ENCODE results near the gene MTURN. TPM values are rescaled to one million over a fixed set of nuclear protein-coding genes. Genes with fewer than 3 reads are reported as not detected.

The MTURN gene
- total and polyA plus RNA-seq, 10 of the 15 experiments (the other 5 are each of a cell fraction or from before 2014, with no cell fraction given), result 0.52 to 5.0 (median 3.3) TPM

GRCh38 chr7:30142710-30143109, 7.9 kb downstream of the MTURN start (continued):
- TF ChIP-seq SMARCA5 (IDR thresholded peaks at IDR 0.05), result no peak
- TF ChIP-seq, protein P1, sequence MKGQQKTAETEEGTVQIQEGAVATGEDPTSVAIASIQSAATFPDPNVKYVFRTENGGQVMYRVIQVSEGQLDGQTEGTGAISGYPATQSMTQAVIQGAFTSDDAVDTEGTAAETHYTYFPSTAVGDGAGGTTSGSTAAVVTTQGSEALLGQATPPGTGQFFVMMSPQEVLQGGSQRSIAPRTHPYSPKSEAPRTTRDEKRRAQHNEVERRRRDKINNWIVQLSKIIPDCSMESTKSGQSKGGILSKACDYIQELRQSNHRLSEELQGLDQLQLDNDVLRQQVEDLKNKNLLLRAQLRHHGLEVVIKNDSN (IDR thresholded peaks at IDR 0.05; ENCODE audit: borderline replicate concordance, extremely low read length, insufficient read depth, low read depth, low read length), result no peak

DNA sequence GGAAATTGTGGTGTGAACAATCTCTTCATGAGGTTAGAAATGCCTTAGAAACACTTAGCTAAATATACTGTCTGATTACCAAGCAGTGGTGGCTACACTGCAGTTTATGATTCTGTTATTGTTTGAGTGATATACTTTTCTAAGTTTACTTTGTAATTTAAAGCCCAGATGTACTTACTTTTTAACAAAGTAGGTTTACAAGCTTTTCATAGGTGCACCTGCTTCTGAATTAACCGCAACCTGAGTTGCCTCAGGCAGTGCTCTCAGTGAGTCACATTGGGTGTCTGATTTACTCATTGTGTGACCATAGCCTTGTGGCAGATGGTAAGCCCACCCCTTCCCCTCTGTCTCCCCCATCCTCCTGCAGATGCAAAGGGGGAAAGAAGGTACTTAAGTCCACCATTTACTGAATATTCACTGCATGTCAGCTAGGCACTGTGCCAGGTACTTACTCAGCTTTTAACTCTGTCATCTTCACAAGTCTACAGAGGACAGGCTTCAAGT, 9.0 kb downstream of the MTURN start:
- no peaks in the 10 kb centered on the region for H3K27me3 ChIP-seq (replicated peaks in 1 of 2; ENCODE audit: control insufficient read depth in 2 of 2, insufficient read depth in 2 of 2, low read length in 1 of 2)
- FAIRE-seq (no peak), ATAC-seq (peak; percentile 52), DNase-seq (ENCODE audit: low read depth, low spot score) (no peak)
- WGBS (ENCODE audit: insufficient coverage, insufficient replicate concordance, low lambda C conversion rate, missing lambda C conversion rate), result 96% methylated on average over 1 of the region's 1 CpG
- ChIA-PET POLR2A (interaction anchor here (0.5 kb wide), 1 partner anchor 150 kb away, joined by 7 read pairs; no protein-coding TSS in a partner anchor), SMC1A (ENCODE audit: uncharacterized antibody, unreplicated experiment) (interaction anchor here (0.6 to 1.5 kb wide), 6 partner anchors 11 to 119 kb away, joined by 3 to 6 read pairs (median 3); no protein-coding TSS in a partner anchor), RAD21 (ENCODE audit: unreplicated experiment) (no interaction called here), CTCF (interaction anchor here (0.8 to 1.6 kb wide), 3 partner anchors 20 to 82 kb away, joined by 3 to 6 read pairs (median 4); no protein-coding TSS in a partner anchor)
- peaks cover 4% of the 10 kb centered on the region; the same call in 1 of the 2 replicates for H3K4me1 ChIP-seq (ENCODE audit: control insufficient read depth, insufficient read depth, low read length)
- peak; percentile 28; the same call in 1 of the 2 replicates for TF ChIP-seq CBFB (IDR thresholded peaks at IDR 0.05; ENCODE audit: low read depth)
- TF ChIP-seq MYC (IDR thresholded peaks at IDR 0.05; ENCODE audit: insufficient read depth, insufficient read length, insufficient replicate concordance, low read length, severe bottlenecking), result no peak
- peak; percentile 81 for TF ChIP-seq RUNX3 (IDR thresholded peaks at IDR 0.05; ENCODE audit: low read length)
- TF ChIP-seq YY1 (IDR thresholded peaks at IDR 0.05; ENCODE audit: low read depth, low read length), result no peak
- TF ChIP-seq GATAD2B (conservative IDR thresholded peaks at IDR 0.05; ENCODE audit: low read depth), result no peak
- no peak for TF ChIP-seq MXI1 (IDR thresholded peaks at IDR 0.05; ENCODE audit: low read depth, low read length)
- TF ChIP-seq JUNB (IDR thresholded peaks at IDR 0.05), result peak; percentile 44
- no peak for TF ChIP-seq RELA (IDR thresholded peaks at IDR 0.05; ENCODE audit: borderline replicate concordance, partially characterized antibody)
- no peak for TF ChIP-seq KAT2A (conservative IDR thresholded peaks at IDR 0.05; ENCODE audit: control insufficient read depth, low read depth, low read length)
- no peak for TF ChIP-seq TCF12 (IDR thresholded peaks at IDR 0.05; ENCODE audit: low read depth, low read length)
- TF ChIP-seq, protein P2, sequence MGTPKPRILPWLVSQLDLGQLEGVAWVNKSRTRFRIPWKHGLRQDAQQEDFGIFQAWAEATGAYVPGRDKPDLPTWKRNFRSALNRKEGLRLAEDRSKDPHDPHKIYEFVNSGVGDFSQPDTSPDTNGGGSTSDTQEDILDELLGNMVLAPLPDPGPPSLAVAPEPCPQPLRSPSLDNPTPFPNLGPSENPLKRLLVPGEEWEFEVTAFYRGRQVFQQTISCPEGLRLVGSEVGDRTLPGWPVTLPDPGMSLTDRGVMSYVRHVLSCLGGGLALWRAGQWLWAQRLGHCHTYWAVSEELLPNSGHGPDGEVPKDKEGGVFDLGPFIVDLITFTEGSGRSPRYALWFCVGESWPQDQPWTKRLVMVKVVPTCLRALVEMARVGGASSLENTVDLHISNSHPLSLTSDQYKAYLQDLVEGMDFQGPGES (IDR thresholded peaks at IDR 0.05), result no peak
- no peak for TF ChIP-seq ZNF622 (IDR thresholded peaks at IDR 0.05)
- TF ChIP-seq NR2C2 (IDR thresholded peaks at IDR 0.05; ENCODE audit: borderline replicate concordance, control insufficient read depth, insufficient read length, low read depth), result no peak
- TF ChIP-seq CEBPB (IDR thresholded peaks at IDR 0.05; ENCODE audit: borderline replicate concordance in 1 of 2, low read depth in 2 of 2, low read length in 2 of 2), result no peak
- TF ChIP-seq MYB (IDR thresholded peaks at IDR 0.05; ENCODE audit: borderline replicate concordance, low read depth, low read length), result no peak
- TF ChIP-seq BACH1 (IDR thresholded peaks at IDR 0.05; ENCODE audit: borderline replicate concordance), result no peak
- intact Hi-C loops (cut with micrococcal nuclease; ENCODE audit: unreplicated experiment), result no loop called here
- no peaks in the 10 kb centered on the region for H3K9me3 ChIP-seq (replicated peaks; ENCODE audit: control insufficient read depth, insufficient read depth, low read length)
- H3K79me2 ChIP-seq (ENCODE audit: control insufficient read depth, insufficient read depth, low read length), result no peaks in the 10 kb centered on the region
- H3K9ac ChIP-seq (ENCODE audit: control insufficient read depth, insufficient read depth, low read length), result no peak overlapping the region
- in situ Hi-C loops (cut with MboI), result no loop called here
- no peaks in the 10 kb centered on the region for H4K20me1 ChIP-seq (ENCODE audit: control insufficient read depth, insufficient read depth)
- H3K36me3 ChIP-seq (ENCODE audit: control insufficient read depth in 2 of 2, insufficient read depth in 2 of 2, low read length in 1 of 2), result no peaks in the 10 kb centered on the region
- no peak overlapping the region for H3K27ac ChIP-seq (ENCODE audit: control insufficient read depth, insufficient read depth)
- H3K4me2 ChIP-seq (ENCODE audit: control insufficient read depth, insufficient read depth), result no peak overlapping the region
- no peak overlapping the region for H2AFZ ChIP-seq (ENCODE audit: control insufficient read depth, low read depth, low read length)
- no TSS peak for BruUV-seq (replicated peaks)
- no peak overlapping the region for H3K4me3 ChIP-seq

All from GM12878 (cell line).